GM12801 (cell line): ENCODE data around the gene MIGA2.

ENCODE experiments used
- CTCF ChIP-seq: IDR thresholded peaks from one replicate; pipeline ENCODE4 v1.5.1; 2011; ENCODE audit warnings: control low read depth; ENCODE audit not compliant: insufficient read length; ENCODE audit errors: extremely low read depth

Gene MIGA2

GRCh38 chr9:129118799-129119198, 82.4 kb downstream of the MIGA2 start:
- TF ChIP-seq CTCF = no peak

GRCh38 chr9:129121483-129121882, 85.1 kb downstream of the MIGA2 start:
- no peak for TF ChIP-seq CTCF
